ENCODE data around the gene SNED1. TPM values are rescaled to one million over a fixed set of nuclear protein-coding genes. Genes with fewer than 3 reads are reported as not detected.

SNED1 gene
- total and polyA plus RNA-seq, 2 experiments from 2014 or later = 1.5 to 2.8 TPM

- Histone ChIP-seq H3K4me3 (no peak overlapping the region), H3K27ac (ENCODE audit: low read depth) (no peak overlapping the region), H2AFZ (no peak overlapping the region), H3F3A (replicated peaks; ENCODE audit: low read depth) (0 out of 2 replicates have a peak, but pooled peaks cover 5% of the 10 kb centered on the region), H3K9me2 (ENCODE audit: insufficient read depth) (no peaks in the 10 kb centered on the region), H3K36me3 (ENCODE audit: insufficient read depth) (no peaks in the 10 kb centered on the region), H4K20me1 (replicated peaks; ENCODE audit: insufficient read depth) (no peaks in the 10 kb centered on the region), H3K27me3 (ENCODE audit: insufficient read depth) (no peaks in the 10 kb centered on the region), H3K79me2 (replicated peaks; ENCODE audit: insufficient read depth) (no peaks in the 10 kb centered on the region), H3K4me2 (no peak overlapping the region), H3K4me1 (ENCODE audit: insufficient read depth) (no peaks in the 10 kb centered on the region)
- DNase-seq (ENCODE audit: low spot score) = no peak
- no peak for ATAC-seq
- Mint-ChIP-seq H3K27me3 (ENCODE audit: insufficient read depth, low read depth, poor library complexity) (peaks cover 6% of the 10 kb centered on the region), H3K36me3 (ENCODE audit: low read depth) (no peaks in the 10 kb centered on the region; the same call in 2 of the 3 replicates), H3K27ac (no peak overlapping the region), H3K4me3 (no peak overlapping the region), H3K9me3 (no peaks in the 10 kb centered on the region), H3K4me1 (no peaks in the 10 kb centered on the region; the same call in 1 of the 3 replicates)
- no peak for TF ChIP-seq NANOG (IDR thresholded peaks at IDR 0.05; ENCODE audit: borderline replicate concordance)
- TF ChIP-seq POLR2AphosphoS5 (IDR thresholded peaks at IDR 0.05; ENCODE audit: low read depth) = no peak
- no peak for TF ChIP-seq EZH2phosphoT487 (IDR thresholded peaks at IDR 0.05; ENCODE audit: unreplicated experiment)
- TF ChIP-seq STAT1 (IDR thresholded peaks at IDR 0.05; ENCODE audit: unreplicated experiment) = no peak
- no peak for TF ChIP-seq EZH2 (IDR thresholded peaks at IDR 0.05; ENCODE audit: low read depth, unreplicated experiment)
- TF ChIP-seq CREB1 (CRISPR knock-in tag; IDR thresholded peaks at IDR 0.05; ENCODE audit: low read depth) = no peak
- TF ChIP-seq REST (IDR thresholded peaks at IDR 0.05; ENCODE audit: unreplicated experiment) = no peak
- no peak for TF ChIP-seq JUNB (IDR thresholded peaks at IDR 0.05; ENCODE audit: unreplicated experiment)
- TF ChIP-seq CTCF (conservative IDR thresholded peaks at IDR 0.05; ENCODE audit: low read depth in 2 of 2) = no peak
- no peak for TF ChIP-seq ZNF114 (CRISPR knock-in tag; IDR thresholded peaks at IDR 0.05)
- TF ChIP-seq, protein P1, sequence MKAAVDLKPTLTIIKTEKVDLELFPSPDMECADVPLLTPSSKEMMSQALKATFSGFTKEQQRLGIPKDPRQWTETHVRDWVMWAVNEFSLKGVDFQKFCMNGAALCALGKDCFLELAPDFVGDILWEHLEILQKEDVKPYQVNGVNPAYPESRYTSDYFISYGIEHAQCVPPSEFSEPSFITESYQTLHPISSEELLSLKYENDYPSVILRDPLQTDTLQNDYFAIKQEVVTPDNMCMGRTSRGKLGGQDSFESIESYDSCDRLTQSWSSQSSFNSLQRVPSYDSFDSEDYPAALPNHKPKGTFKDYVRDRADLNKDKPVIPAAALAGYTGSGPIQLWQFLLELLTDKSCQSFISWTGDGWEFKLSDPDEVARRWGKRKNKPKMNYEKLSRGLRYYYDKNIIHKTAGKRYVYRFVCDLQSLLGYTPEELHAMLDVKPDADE (IDR thresholded peaks at IDR 0.05) = no peak
These were observed 33.6 kb upstream of the SNED1 start for GRCh38 chr2:240964704-240965295.

Measured in GM23338 (cell line).